ENCODE measurements around the gene INSRR. TPM values are rescaled to one million over a fixed set of nuclear protein-coding genes. Genes with fewer than 3 reads are reported as not detected.

INSRR gene
- total and polyA plus RNA-seq, 4 donors, result 0.01 TPM; not detected in 3

- no peak overlapping the region for H3K27ac ChIP-seq (ENCODE audit: low read depth in 1 of 2, low read length in 2 of 2)
- TF ChIP-seq RXRA (IDR thresholded peaks at IDR 0.05), result no peak
- no peak for TF ChIP-seq FOXA1 (IDR thresholded peaks at IDR 0.05)
- no peak for TF ChIP-seq JUND (IDR thresholded peaks at IDR 0.05)
- no peak for TF ChIP-seq EGR1 (IDR thresholded peaks at IDR 0.05; ENCODE audit: low read depth in 2 of 2)
- no peak for TF ChIP-seq HNF4G (IDR thresholded peaks at IDR 0.05)
- no peak for TF ChIP-seq NR2F2 (IDR thresholded peaks at IDR 0.05)
- no peak for TF ChIP-seq SP1 (IDR thresholded peaks at IDR 0.05)
- TF ChIP-seq TAF1 (conservative IDR thresholded peaks at IDR 0.05), result no peak
- TF ChIP-seq, protein P1, sequence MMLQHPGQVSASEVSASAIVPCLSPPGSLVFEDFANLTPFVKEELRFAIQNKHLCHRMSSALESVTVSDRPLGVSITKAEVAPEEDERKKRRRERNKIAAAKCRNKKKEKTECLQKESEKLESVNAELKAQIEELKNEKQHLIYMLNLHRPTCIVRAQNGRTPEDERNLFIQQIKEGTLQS (IDR thresholded peaks at IDR 0.05), result no peak
- no peak overlapping the region for H3K4me3 ChIP-seq (ENCODE audit: low read depth in 1 of 3, low read length in 3 of 3)
- H3K9me3 ChIP-seq (ENCODE audit: control insufficient read depth in 4 of 4, low read length in 3 of 4), result no peaks in the 10 kb centered on the region
- no peaks in the 10 kb centered on the region for H3K36me3 ChIP-seq (ENCODE audit: control insufficient read depth in 4 of 4, insufficient read depth in 3 of 4, low read depth in 1 of 4, low read length in 3 of 4)
- DNase-seq (ENCODE audit: low spot score), result no peak
- WGBS, result 68% methylated on average over 5 of the region's 5 CpGs
- peaks cover 0 to 2% (median 0%) of the 10 kb centered on the region in 4 donors for H3K27me3 ChIP-seq (ENCODE audit: control insufficient read depth in 4 of 4, insufficient read depth in 4 of 4, low read length in 3 of 4)
- no peaks in the 10 kb centered on the region for H3K4me1 ChIP-seq (ENCODE audit: control insufficient read depth in 4 of 4, insufficient read depth in 4 of 4, low read length in 3 of 4)
- no peak overlapping the region for H3K9ac ChIP-seq (ENCODE audit: low read depth in 1 of 2, low read length in 2 of 2)
Measured at GRCh38 chr1:156832434-156832833, 26.5 kb downstream of the INSRR start.

DNA sequence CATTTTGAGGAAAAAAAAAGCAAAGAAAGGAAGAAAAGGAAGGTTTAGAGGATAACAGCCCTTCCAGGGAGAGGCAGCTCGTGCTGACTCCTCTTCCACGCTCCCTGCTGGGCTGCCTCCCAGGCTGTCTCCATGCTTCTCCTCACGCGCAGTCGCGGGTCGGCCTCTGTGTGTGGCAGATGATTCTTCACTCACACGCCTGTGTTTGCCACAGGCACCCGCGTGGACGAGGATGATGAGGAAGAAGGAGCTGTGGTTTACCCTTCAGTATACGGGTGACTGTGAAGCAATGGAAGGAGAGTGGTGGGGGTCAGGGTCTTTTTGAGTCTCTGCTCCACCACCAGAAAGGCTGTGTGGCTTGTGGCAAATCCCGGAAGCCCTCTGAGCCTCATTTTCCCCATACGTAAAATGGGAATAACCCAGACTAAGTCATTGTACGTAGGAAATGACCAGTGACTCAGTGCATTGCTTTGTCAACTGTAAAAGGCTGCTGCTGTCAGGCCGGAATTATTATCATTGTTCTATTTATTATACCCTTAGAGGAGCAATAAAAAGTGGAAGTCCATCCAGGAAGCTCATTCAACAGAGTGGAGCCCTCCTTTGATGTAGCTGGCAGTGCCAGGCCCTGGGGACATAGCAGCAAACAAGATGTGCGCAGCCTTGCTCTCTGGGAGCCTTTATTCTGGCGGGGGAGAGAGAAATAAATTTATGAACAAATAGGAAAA is 30.4 kb downstream of the INSRR start:
- no peak for DNase-seq (ENCODE audit: low spot score)

More for the DNA sequence above, 30.4 kb downstream of the INSRR start:
- H3K9ac ChIP-seq (ENCODE audit: low read depth in 1 of 2, low read length in 2 of 2), result no peak overlapping the region
- no peaks in the 10 kb centered on the region for H3K27me3 ChIP-seq (ENCODE audit: control insufficient read depth in 4 of 4, insufficient read depth in 4 of 4, low read length in 3 of 4)
- H3K4me1 ChIP-seq (ENCODE audit: control insufficient read depth in 4 of 4, insufficient read depth in 4 of 4, low read length in 3 of 4), result no peaks in the 10 kb centered on the region
- no peak overlapping the region for H3K4me3 ChIP-seq (ENCODE audit: low read depth in 1 of 3, low read length in 3 of 3)
- no peak overlapping the region for H3K27ac ChIP-seq (ENCODE audit: low read depth in 1 of 2, low read length in 2 of 2)
- H3K36me3 ChIP-seq (ENCODE audit: control insufficient read depth in 4 of 4, insufficient read depth in 3 of 4, low read depth in 1 of 4, low read length in 3 of 4), result no peaks in the 10 kb centered on the region
- H3K9me3 ChIP-seq (ENCODE audit: control insufficient read depth in 4 of 4, low read length in 3 of 4), result no peaks in the 10 kb centered on the region
- TF ChIP-seq SP1 (IDR thresholded peaks at IDR 0.05) (no peak), RXRA (IDR thresholded peaks at IDR 0.05) (no peak), YY1 (IDR thresholded peaks at IDR 0.05) (no peak), REST (IDR thresholded peaks at IDR 0.05) (no peak), JUND (IDR thresholded peaks at IDR 0.05) (no peak), NR2F2 (IDR thresholded peaks at IDR 0.05) (no peak), HNF4A (conservative IDR thresholded peaks at IDR 0.05) (no peak), RAD21 (IDR thresholded peaks at IDR 0.05) (no peak), GABPA (IDR thresholded peaks at IDR 0.05 in 1 of 2, conservative IDR thresholded peaks at IDR 0.05 in 1 of 2) (no peak), FOXA1 (IDR thresholded peaks at IDR 0.05) (no peak), HNF4G (IDR thresholded peaks at IDR 0.05) (no peak), FOXA2 (IDR thresholded peaks at IDR 0.05) (no peak), CTCF (IDR thresholded peaks at IDR 0.05; ENCODE audit: low read depth, low read length, missing input control) (no peak)
- TF ChIP-seq, protein P1 (IDR thresholded peaks at IDR 0.05), result no peak
- 81% methylated on average over 18 of the region's 18 CpGs for WGBS
